Lower leg skin (tissue), 4 donors: ENCODE results near the gene GREB1L. TPM values are rescaled to one million over a fixed set of nuclear protein-coding genes. Genes with fewer than 3 reads are reported as not detected.

Source experiments
- DNase-seq, 2 donors: peaks; one replicate each; pipeline ENCODE4 v3.0.0-alpha.2; 2019; ENCODE audit warnings: low spot score in 2 of 2
- H3K4me3 ChIP-seq: fragments of 200-600 bp; sonication (generic); 2 replicates; pipeline ENCODE4 v1.5.1; 2017; ENCODE audit warnings: mild to moderate bottlenecking, low read depth; ENCODE audit not compliant: poor library complexity, severe bottlenecking
- POLR2A ChIP-seq, 2 donors: fragments of 450-650 bp; IDR thresholded peaks; one replicate each; pipeline ENCODE4 v1.6.1; 2016 to 2017; ENCODE audit warnings: antibody characterized with exemption in 2 of 2, mild to moderate bottlenecking in 1 of 2, moderate library complexity in 1 of 2
- WGBS, 2 donors: methylation state at CpG; one replicate each; pipeline ENCODE4 v1.1.5; 2018; 5-methylcytosine and 5-hydroxymethylcytosine counted together
- intact Hi-C: fragments of 100-400 bp; cut with DNase I; formaldehyde crosslinking; loops from one replicate; pipeline ENCODE4 v1.15.0; 2023; ENCODE audit warnings: low total_unique reads
- total RNA-seq, 4 donors: library from RNA; depleted of rRNA; stranded (reverse); fragments of >200 nt; gene quantifications; one replicate each; pipeline ENCODE4 v1.1.0, GENCODE V29; 2016
- TF ChIP-seq, protein P1 (sequence below), 3 donors: fragments of 450-650 bp; IDR thresholded peaks; one replicate each; pipeline ENCODE4 v1.5.1; 2016; ENCODE audit warnings: antibody characterized with exemption in 3 of 3, mild to moderate bottlenecking in 3 of 3, moderate library complexity in 2 of 3

The GREB1L gene
- total RNA-seq, 4 donors from 2014 or later, result 1.1 to 6.5 (median 4.0) TPM

- intact Hi-C loops, result loop anchor here (10.0 kb wide), 1 partner anchor 120 kb away; no protein-coding TSS in a partner anchor
- no peak for DNase-seq
- no peak overlapping the region for H3K4me3 ChIP-seq
- TF ChIP-seq, protein P1, sequence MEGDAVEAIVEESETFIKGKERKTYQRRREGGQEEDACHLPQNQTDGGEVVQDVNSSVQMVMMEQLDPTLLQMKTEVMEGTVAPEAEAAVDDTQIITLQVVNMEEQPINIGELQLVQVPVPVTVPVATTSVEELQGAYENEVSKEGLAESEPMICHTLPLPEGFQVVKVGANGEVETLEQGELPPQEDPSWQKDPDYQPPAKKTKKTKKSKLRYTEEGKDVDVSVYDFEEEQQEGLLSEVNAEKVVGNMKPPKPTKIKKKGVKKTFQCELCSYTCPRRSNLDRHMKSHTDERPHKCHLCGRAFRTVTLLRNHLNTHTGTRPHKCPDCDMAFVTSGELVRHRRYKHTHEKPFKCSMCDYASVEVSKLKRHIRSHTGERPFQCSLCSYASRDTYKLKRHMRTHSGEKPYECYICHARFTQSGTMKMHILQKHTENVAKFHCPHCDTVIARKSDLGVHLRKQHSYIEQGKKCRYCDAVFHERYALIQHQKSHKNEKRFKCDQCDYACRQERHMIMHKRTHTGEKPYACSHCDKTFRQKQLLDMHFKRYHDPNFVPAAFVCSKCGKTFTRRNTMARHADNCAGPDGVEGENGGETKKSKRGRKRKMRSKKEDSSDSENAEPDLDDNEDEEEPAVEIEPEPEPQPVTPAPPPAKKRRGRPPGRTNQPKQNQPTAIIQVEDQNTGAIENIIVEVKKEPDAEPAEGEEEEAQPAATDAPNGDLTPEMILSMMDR (IDR thresholded peaks at IDR 0.05), result no peak
- TF ChIP-seq POLR2A (IDR thresholded peaks at IDR 0.05), result no peak
- 80 to 84% methylated on average over 3 of the region's 3 CpGs for WGBS, 2 donors
Measured at GRCh38 chr18:21284540-21284939, 42.5 kb downstream of the GREB1L start.

- DNase-seq, result no peak
- intact Hi-C loops, result loop anchor here (10.0 kb wide), 1 partner anchor 115 kb away; no protein-coding TSS in a partner anchor
- WGBS, 2 donors, result 91 to 95% methylated on average over 3 of the region's 3 CpGs
- TF ChIP-seq POLR2A (IDR thresholded peaks at IDR 0.05), result no peak
- TF ChIP-seq, protein P1 (IDR thresholded peaks at IDR 0.05), result no peak
- H3K4me3 ChIP-seq, result no peak overlapping the region
Measured at GRCh38 chr18:21289827-21290226, 47.8 kb downstream of the GREB1L start.

GRCh38 chr18:21291106-21291505 is 49.1 kb downstream of the GREB1L start:
- intact Hi-C loops, result no loop called here
- 60 to 77% methylated on average over 3 of the region's 3 CpGs for WGBS, 2 donors
- no peak for DNase-seq
- no peak overlapping the region for H3K4me3 ChIP-seq
- TF ChIP-seq POLR2A (IDR thresholded peaks at IDR 0.05), result no peak
- TF ChIP-seq, protein P1 (IDR thresholded peaks at IDR 0.05), result no peak

DNA sequence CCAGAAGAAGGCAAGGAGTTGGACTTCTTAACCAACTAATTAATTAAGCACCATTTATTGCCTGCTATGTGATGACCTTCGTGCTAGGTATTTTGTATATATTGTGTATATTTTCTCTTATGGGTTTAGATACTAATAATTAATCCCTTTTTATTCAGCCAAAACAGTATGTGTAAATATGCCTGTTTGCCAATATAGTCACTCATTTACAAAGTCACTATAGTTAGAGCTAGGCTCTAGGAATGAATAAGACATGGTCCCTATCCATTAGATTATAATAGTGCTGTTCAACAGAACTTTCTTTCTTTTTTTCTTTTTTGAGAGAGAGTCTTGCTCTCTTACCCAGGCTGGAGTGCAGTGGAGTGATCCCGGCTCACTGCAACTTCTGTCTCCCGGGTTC is 51.4 kb downstream of the GREB1L start:
- intact Hi-C loops, result no loop called here
- TF ChIP-seq, protein P1 (IDR thresholded peaks at IDR 0.05), result no peak
- TF ChIP-seq POLR2A (IDR thresholded peaks at IDR 0.05), result no peak
- no peak for DNase-seq
- whole genome bisulfite sequencing, 2 donors, result 93 to 99% methylated on average over 3 of the region's 3 CpGs
- H3K4me3 ChIP-seq, result no peak overlapping the region

DNA sequence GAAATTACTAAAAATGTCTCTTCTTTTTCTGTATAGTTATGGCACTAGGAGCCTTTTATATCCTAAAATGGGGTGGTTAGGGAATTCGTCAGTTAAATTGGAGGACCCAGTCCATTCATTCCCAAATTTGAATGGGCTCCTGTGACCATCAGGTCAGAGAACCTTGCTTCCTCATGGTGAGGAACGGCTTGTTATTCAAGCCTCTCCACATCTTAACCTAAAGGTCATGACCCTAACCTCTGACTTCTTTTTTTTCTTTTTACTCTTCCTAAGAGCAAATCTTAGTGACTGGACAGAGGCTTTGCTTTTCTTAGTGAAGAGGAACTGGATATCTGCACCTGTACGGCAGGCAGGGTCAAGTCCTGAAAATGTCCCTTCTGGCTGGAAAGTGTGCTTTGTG is 53.1 kb downstream of the GREB1L start:
- 77 to 79% methylated on average over 3 of the region's 3 CpGs for WGBS, 2 donors
- intact Hi-C loops, result no loop called here
- DNase-seq, result no peak
- no peak overlapping the region for H3K4me3 ChIP-seq
- no peak for TF ChIP-seq POLR2A (IDR thresholded peaks at IDR 0.05)
- TF ChIP-seq, protein P1 (IDR thresholded peaks at IDR 0.05), result no peak

- intact Hi-C loops, result no loop called here
- WGBS, 2 donors, result 79 to 85% methylated on average over 1 of the region's 1 CpG
- DNase-seq, result no peak
- H3K4me3 ChIP-seq, result no peak overlapping the region
- TF ChIP-seq, protein P1 (IDR thresholded peaks at IDR 0.05), result no peak
- TF ChIP-seq POLR2A (IDR thresholded peaks at IDR 0.05), result no peak
Measured at GRCh38 chr18:21296045-21296444, 54.0 kb downstream of the GREB1L start.
